GM19240 (cell line): ENCODE results near the gene DNAJB11.
"Not testable (repeated sequence)": the region's sequence is repeated elsewhere in the genome, so short reads cannot be mapped to it uniquely, and the experiment has no call there.

ENCODE experiments used
- DNase-seq: peaks from one replicate; pipeline ENCODE4 v3.0.0; 2011; ENCODE audit warnings: low spot score; ENCODE audit not compliant: insufficient read length

Gene DNAJB11

DNA sequence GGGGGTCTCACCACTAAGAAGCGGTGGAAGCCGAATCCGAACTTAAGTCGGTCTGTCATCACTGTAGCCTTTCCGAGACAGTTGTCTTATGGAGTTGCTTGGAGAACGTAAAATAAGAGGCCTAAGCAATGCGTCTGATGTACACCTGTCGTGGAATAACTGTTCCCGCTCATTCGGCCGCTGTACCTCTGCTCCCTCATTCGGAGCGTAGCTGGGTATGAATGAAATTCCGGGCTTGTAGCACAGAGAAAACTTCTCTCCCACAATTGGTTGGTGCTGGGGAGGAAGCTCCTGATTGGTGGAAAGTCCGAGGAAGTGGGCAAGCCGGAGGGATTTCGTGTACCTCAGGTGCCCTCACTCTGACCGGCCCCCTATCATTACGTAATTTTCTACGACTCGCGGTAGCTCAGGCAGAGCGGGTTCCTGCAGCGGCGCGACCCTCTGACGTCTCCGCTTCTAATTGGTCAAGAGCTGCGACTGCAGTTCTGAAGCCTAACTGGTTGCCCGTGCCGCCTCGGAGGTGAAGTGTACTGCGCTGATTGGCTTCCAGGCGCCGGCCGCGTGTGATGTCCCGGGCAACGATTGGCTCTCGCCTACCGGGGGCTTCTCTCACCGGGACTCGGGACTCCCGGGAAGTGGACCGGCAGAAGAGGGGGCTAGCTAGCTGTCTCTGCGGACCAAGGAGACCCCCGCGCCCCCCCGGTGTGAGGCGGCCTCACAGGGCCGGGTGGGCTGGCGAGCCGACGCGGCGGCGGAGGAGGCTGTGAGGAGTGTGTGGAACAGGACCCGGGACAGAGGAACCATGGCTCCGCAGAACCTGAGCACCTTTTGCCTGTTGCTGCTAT is at the start of gene DNAJB11:
Gene DNAJB11 (plus strand): TSS at position 625 of the 845 bp plus-strand sequence. CDS start 178 bp downstream, at position 803.
- peak; percentile 92 for DNase-seq

GRCh38 chr3:186520957-186521842 is 49.3 kb upstream of the DNAJB11 start:
- DNase-seq = no peak

- DNase-seq = no peak
Measured at GRCh38 chr3:186523022-186523421, 47.5 kb upstream of the DNAJB11 start.

DNA sequence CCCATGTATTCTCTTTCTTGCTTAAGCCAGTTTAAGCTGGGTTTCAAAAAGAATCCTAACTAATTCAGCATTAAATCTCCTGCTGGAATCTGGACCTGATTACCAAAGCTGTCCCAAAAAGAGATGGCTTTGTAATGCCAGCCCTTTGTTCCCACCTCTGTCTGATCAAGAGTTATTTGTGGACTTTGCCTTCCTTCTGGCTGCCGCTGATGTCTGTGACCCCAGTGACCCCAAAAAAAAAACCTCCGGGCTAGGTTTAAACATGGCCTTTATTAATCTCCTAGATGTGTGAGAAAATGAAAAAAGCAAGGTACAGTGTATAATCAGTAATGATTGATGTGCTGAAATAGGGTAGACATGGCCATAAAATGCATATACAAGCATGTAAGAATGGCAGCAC is 47.1 kb upstream of the DNAJB11 start:
- DNase-seq = no peak

- DNase-seq = no peak
Measured at GRCh38 chr3:186524616-186525015, 45.9 kb upstream of the DNAJB11 start.

DNA sequence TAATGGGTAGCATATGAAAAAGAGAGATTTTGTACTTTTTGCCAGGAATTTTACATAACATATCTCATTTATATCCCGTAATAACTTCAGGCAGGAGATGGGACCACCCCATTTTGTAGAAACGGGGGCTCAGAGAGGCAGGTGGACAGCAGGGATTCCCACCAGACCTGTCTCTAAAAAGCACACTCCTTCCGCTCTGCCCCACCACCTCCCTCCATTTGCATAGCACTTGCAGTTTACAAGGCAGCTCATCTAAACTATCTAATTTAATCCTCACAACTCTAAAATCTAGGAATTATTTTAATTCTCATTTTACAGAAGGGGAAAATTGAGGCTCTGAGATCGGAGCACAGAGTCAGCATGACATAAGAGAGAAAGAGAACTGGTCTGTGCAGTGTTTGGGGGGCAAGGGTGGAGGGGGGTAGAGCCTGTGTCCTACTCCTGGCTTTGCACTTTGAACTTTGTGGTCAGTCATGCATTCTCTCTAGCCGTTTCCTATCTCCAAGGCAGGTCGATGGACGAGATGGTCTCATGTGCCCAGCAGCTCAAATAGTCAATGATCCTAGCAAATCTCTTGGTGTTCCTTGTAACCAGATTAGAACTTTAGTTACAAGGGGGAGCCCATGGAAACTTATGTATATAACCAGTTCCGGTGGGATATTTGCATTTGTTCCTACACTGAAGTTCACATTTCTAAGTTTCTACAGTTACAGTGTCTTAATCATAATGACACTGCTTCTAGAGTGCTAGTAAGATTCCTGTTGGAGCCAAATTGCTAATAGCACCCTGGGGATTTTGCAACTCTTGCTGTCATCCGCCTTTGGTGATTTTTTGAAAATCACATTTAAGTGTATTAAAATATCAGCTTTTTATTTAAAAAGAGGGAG is 44.9 kb upstream of the DNAJB11 start:
- DNase-seq = no peak

DNA sequence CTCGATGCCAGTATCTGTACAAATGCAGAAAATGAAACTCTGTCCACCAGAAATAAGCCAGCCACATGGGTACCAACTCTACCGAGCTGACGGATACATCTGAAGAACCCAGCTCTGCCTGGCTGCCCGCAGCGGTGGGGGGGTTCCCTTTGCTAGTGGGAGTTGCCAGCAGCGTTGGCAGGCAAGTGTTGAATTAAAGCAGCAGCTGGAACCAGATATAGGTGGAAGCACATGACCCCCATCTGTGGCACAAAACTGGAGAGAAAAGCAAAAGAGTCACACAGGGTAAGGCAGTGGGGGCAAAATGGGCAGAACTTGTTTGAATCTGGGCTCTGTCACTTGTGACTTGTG is 44.3 kb upstream of the DNAJB11 start:
- no peak for DNase-seq

DNA sequence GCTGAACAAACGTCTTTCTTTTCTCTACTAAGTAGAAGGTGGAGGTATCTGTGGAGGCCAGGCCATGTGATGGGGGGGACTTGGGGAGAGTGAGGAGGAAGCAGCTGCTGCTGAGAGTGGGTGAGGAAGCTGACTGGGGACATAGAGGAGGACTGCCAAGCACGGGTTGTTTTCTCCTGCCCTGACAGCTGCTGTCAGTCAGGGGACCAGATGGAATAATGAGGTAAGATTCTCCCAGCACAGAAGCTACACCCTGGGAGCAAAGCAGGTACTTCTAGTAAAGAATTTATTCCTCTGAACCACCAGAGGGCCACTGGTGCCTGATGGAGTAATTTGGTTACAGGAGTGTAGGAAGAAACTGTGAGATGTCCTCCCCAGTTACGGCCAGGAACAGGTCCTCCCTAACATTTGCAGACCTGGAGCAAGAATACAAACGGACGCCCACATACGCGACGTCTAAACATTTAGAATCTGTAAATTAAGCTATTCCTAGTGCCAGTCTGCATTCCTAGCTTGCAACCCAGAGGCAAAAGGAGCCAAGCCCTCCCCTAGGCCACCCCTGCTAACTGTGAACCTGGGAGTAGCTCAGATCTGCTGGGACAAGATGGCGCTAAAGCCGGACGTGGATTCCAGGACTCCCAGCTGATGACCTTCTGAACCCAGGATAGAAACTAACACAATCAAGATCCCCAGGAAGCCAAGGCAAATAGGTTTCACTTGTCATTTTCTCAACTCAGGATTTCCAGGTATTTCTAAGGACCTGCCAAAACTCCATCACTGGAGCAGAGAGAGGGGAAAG is 41.1 kb upstream of the DNAJB11 start:
- no peak for DNase-seq

DNA sequence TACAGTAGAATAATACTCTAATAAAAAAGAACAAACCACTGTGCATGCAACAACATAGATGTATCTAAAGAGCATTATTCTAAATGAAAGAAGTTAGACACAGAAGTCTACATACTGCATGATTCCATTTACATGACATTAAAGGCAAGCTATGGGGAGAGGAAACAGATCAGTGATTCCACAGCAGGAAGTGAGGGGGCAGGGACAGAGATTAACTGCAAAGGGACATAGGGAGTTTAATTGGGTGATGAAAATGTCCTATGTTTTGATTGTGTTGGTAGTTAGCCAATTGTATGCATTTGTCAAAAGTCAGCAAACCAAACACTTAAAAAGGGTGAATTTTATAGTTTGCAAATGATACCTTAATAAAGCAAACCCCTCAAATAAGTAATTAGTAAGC is 40.1 kb upstream of the DNAJB11 start:
- no peak for DNase-seq

GRCh38 chr3:186531694-186532093 is 38.8 kb upstream of the DNAJB11 start:
- DNase-seq = not testable (repeated sequence)

DNA sequence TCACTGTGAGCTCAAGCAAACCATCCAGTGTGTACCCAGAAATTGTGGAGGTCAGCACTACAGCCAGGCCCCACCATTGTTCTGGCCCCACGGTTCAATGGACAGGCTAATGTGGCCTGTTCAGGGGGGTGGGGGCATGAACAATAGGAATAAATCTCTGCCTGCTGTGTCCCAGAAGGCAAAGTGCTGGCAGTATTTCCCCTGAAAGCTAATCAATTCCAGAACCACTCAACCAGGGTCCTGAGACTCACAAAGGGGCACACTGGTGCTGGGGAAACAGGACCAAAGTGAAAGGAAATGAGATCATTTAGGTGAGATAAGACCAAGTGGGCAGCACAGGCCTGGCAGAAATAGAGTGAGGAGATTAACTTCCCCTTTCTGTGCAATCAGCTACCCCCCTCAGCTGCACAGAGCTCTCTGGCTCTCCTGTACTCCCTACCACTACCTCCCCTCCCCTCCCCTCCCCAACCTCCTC is 37.9 kb upstream of the DNAJB11 start:
- no peak for DNase-seq

- DNase-seq = no peak
Measured at GRCh38 chr3:186534113-186534669, 36.3 kb upstream of the DNAJB11 start.

- no peak for DNase-seq
Measured at GRCh38 chr3:186536883-186537844, 33.4 kb upstream of the DNAJB11 start.

- DNase-seq = no peak
Measured at GRCh38 chr3:186538779-186539178, 31.7 kb upstream of the DNAJB11 start.

- DNase-seq = peak; percentile 24
Measured at GRCh38 chr3:186540221-186540834, 30.2 kb upstream of the DNAJB11 start.

DNA sequence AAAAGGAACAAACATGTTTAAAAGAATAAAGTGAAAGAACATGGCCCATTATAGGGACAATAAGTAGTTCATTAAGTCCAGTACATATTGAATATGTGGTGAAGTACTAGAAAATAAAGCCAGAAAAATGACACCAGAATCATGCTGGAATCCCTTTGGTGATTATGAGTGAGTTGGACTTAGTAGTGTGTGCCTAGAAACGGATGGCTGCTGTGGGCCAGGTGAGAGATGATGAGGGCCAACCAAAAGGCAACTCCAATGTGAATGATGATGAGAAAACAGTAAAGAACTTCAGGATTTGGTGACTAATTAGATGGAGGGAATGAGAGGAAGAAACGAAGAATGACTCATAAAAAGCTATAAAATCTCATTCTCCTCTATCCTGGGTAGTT is 29.7 kb upstream of the DNAJB11 start:
- DNase-seq = no peak

DNA sequence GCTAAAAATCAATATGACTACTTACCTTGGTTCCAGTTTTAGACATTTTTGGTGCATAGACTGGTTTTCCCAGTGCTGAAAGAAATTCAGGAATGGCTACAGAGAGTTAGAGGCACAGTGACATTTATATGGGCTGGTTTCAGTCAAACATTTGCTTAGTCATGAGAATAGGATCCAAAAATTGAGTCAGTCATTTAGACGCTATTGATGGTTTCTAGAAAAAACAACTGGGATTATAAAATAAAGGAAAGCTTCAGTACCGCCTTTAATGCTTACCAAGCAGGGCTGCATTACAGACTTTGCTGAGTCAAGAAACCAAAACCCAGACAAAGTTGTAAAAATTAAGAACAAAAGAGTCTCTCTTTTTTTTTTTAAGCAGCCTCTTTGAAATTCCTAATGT is 26.2 kb upstream of the DNAJB11 start, which contains the start of gene CRYGS:
Gene CRYGS (minus strand): TSS at position 100 of the 400 bp plus-strand sequence. CDS start 54 bp downstream, at position 46.
- DNase-seq = no peak

DNA sequence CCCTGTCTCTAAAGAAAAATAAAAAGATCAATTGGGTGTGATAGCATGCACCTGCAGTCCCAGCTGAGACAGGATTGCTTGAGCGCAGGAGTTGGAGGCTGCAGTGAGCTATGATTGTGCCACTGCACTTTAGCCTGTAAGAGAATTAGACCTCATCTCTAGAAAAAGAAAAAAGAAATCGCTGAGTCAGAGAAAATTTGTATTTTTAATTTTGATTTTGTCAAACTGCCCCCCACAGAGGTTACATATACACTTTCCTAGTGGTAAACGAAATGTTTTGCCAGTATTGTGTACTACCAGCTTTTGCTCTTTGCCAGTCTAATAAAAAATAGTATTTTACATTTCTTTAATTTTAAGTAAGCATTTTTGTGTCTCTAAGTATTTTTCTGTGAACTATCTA is 21.0 kb upstream of the DNAJB11 start:
- no peak for DNase-seq
